ENCODE measurements around the gene ACSM3. TPM values are rescaled to one million over a fixed set of nuclear protein-coding genes. Genes with fewer than 3 reads are reported as not detected.

ACSM3 gene
- total RNA-seq: 1.4 and 1.7 TPM in 2 replicates

GRCh38 chr16:20763461-20764232 is at the start of gene ACSM3:
TSS of gene ACSM3 (plus strand) at chr16:20764014. CDS start at chr16:20770035, 6,021 bp downstream.

GRCh38 chr16:20741554-20742285 is 22.1 kb upstream of the ACSM3 start, which contains the start of gene THUMPD1:
TSS of gene THUMPD1 (minus strand) at chr16:20741818. CDS start at chr16:20741739, 79 bp downstream.

GRCh38 chr16:20806168-20807050 is 42.6 kb downstream of the ACSM3 start, which contains the start of the genes ERI2 and REXO5:
TSS of gene ERI2 (minus strand) at chr16:20806472. CDS start at chr16:20806430, 42 bp downstream.
TSS of gene REXO5 (plus strand) at chr16:20806527. CDS start at chr16:20806954, 427 bp downstream.

Other genes with a start within 250 kb of the ACSM3 start
- gene ACSM2B, start 187.6 kb upstream of the ACSM3 start, total RNA-seq: not detected in 2 replicates
- gene ACSM1, start 66.3 kb upstream of the ACSM3 start, total RNA-seq: 0.21 TPM in 1 of 2 replicates, not detected in the other
- gene THUMPD1, start 22.2 kb upstream of the ACSM3 start, total RNA-seq: 116 and 162 TPM in 2 replicates
- 23.6 and 32.2 TPM in 2 replicates for gene ERI2, start 42.5 kb downstream of the ACSM3 start, total RNA-seq
- 1.4 and 1.7 TPM in 2 replicates for gene REXO5, start 42.5 kb downstream of the ACSM3 start, total RNA-seq
- 17.9 and 33.5 TPM in 2 replicates for gene DCUN1D3, start 136.3 kb downstream of the ACSM3 start, total RNA-seq
- 28.4 and 75.5 TPM in 2 replicates for gene LYRM1, start 136.8 kb downstream of the ACSM3 start, total RNA-seq